LNCaP clone FGC (cell line): ENCODE results near the gene CRTC1.

ENCODE experiments used
- DNase-seq: peaks from one replicate; pipeline ENCODE4 v3.0.0-alpha.2; 2011; ENCODE audit warnings: low read depth
- H3K4me3 ChIP-seq: 2 replicates; pipeline ENCODE4 v1.5.1; 2011; ENCODE audit warnings: mild to moderate bottlenecking, low read depth, low read length, control low read depth
- CTCF ChIP-seq: IDR thresholded peaks from 2 replicates; pipeline ENCODE4 v1.5.1; 2012; ENCODE audit warnings: mild to moderate bottlenecking; ENCODE audit not compliant: control insufficient read depth, insufficient read depth; ENCODE audit errors: extremely low read depth

The CRTC1 gene

GRCh38 chr19:18788529-18789421, 105.3 kb downstream of the CRTC1 start:
- TF ChIP-seq CTCF: no peak
- DNase-seq: no peak
- no peak overlapping the region for H3K4me3 ChIP-seq

- no peak overlapping the region for H3K4me3 ChIP-seq
- DNase-seq: no peak
- TF ChIP-seq CTCF: no peak
Measured at GRCh38 chr19:18789422-18789869, 106.0 kb downstream of the CRTC1 start.

- peak overlapping the region; percentile 18; the same call in 1 of the 2 replicates for H3K4me3 ChIP-seq
- no peak for TF ChIP-seq CTCF
- no peak for DNase-seq
Measured at GRCh38 chr19:18789883-18790565, 106.5 kb downstream of the CRTC1 start.

GRCh38 chr19:18790566-18791314, 107.3 kb downstream of the CRTC1 start, which contains the start of gene COMP:
COMP (minus strand) TSS chr19:18791305; CDS start chr19:18791269, 36 bp downstream.
- DNase-seq: no peak

DNA sequence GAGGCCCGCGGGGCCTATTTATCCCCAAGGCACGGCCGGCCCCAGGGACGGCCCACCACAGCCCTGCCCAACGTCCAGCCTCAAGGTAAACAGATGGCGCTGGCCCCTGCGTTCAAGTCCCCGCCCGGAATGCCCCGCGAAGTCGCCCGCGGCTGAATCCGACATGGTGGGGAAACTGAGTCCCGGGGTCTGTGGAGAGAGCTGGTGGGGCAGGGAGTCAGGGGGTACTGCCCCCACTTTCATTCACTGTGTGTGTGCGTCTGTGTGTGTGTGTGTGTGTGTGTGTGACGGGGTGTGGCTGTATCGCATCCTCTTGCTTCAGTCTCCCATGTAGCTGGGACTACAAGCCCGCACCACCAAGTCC, 107.8 kb downstream of the CRTC1 start:
- TF ChIP-seq CTCF: no peak
- no peak for DNase-seq
- no peak overlapping the region for H3K4me3 ChIP-seq

More at GRCh38 chr19:18790566-18791314, 107.3 kb downstream of the CRTC1 start, which contains the start of gene COMP:
- no peak for TF ChIP-seq CTCF
- peak within 1 kb of the TSS; percentile 18; the same call in 1 of the 2 replicates for H3K4me3 ChIP-seq

- TF ChIP-seq CTCF: no peak
- DNase-seq: no peak
- no peak overlapping the region for H3K4me3 ChIP-seq
Measured at GRCh38 chr19:18792661-18793060, 109.2 kb downstream of the CRTC1 start.
